GM18508 (cell line): ENCODE data around the gene LIME1.

Experiments
- ATAC-seq: cut with Tn5 transposase; IDR thresholded peaks from one replicate; pipeline ENCODE4 v1.9.1; 2021; ENCODE audit warnings: moderate number of reproducible peaks; ENCODE audit not compliant: insufficient read depth, unreplicated experiment

The LIME1 gene

GRCh38 chr20:63735859-63736718, at the start of gene LIME1:
Gene LIME1, plus strand, starts transcription at chr20:63736664. Its CDS starts 886 bp downstream, at chr20:63737550.
- no peak for ATAC-seq

DNA sequence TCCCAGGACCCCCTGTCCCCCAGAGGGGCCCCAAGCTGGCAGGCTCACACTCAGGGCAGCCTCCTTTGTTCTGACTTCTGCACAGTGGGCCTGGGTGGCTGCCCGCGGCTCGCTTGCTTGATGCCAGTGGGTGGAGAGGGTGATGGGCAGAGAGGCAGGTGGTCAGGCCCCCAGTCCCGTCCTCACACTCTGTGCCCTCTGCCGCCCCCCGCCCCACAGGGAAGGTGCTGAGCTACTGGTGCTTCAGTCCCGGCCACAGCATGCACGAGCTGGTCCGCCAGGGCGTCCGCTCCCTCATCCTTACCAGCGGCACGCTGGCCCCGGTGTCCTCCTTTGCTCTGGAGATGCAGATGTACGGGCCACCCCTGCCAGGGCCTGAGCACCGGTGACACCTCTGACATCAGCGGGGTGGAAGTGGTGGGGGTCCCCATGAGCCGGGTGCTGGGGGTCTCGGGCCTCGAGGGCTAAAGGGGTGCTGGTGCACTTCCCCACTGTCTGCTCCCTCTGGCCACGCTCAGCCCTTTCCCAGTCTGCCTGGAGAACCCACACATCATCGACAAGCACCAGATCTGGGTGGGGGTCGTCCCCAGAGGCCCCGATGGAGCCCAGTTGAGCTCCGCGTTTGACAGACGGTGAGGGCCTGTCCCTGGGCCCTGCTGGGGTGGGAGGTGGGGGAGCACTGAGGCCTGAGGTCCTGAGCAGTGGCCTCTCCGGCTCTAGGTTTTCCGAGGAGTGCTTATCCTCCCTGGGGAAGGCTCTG, 48.9 kb upstream of the LIME1 start:
- no peak for ATAC-seq

DNA sequence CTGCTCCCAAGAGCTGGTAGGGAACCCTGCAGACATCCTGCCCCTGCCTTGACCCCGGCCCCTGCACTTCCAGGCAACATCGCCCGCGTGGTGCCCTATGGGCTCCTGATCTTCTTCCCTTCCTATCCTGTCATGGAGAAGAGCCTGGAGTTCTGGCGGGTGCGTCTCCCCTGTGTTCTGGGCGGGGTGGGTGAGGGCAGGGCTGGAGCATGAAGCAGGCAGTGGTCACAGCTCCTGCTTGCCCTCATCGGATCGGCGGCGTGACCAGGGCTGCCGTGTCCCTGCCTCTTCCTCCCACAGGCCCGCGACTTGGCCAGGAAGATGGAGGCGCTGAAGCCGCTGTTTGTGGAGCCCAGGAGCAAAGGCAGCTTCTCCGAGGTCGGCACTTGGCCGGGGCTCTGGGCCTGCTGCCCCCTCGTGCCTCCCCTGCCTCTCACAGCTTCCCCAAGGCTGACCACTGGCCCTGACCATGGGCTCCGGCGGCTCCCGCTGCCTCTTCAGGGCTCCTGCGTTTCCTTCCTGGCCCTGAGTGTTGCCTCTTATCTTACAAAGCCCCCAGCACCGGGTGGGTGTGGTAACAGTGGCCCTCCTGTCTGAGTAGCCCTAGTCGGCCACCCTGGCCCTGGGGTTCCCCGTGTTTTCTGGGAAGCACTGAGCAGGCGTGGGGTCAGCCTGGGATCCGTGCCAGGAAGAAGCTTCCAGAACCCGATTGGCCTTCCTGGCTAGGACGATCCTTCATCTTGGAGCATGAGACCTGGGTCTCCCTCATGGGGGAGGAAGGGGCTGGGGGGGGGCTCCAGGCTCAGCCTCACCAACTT, 48.0 kb upstream of the LIME1 start:
- ATAC-seq, result no peak

- no peak for ATAC-seq
Observed at GRCh38 chr20:63689046-63690002, 47.1 kb upstream of the LIME1 start.

DNA sequence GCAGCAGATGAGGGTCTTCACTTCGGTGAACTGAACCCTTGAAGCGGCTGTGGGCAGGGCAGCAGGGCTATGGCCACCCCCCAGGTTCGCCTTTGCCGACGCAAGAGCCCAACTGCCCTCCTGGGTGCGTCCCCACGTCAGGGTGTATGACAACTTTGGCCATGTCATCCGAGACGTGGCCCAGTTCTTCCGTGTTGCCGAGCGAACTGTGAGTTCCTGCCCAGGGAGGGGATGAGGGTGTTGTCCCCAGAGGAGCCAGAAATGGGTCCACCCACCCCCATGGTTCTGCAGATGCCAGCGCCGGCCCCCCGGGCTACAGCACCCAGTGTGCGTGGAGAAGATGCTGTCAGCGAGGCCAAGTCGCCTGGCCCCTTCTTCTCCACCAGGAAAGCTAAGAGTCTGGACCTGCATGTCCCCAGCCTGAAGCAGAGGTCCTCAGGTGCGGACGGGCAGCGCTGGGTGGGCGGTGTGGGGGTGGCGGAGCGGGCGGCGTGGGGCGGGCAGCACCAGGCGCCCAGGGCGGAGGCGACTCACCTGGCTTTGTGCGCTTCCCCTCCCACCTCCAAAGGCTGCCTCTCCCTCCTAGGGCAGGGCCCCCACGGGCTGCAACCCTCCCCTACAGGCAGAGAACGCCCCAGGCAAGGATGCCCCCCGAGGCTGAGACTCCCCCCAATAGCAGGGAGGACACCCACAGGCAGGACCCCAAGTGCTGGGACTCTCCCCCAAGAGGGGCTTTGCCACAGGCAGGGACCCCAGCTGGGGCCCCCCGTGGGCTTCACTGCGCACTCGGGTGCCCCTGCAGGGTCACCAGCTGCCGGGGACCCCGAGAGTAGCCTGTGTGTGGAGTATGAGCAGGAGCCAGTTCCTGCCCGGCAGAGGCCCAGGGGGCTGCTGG, 46.2 kb upstream of the LIME1 start:
- ATAC-seq, result no peak

- ATAC-seq, result no peak
Observed at GRCh38 chr20:63690898-63691710, 45.4 kb upstream of the LIME1 start.

GRCh38 chr20:63691711-63692435, 44.6 kb upstream of the LIME1 start:
- ATAC-seq, result no peak

GRCh38 chr20:63692436-63693082, 43.9 kb upstream of the LIME1 start:
- no peak for ATAC-seq

DNA sequence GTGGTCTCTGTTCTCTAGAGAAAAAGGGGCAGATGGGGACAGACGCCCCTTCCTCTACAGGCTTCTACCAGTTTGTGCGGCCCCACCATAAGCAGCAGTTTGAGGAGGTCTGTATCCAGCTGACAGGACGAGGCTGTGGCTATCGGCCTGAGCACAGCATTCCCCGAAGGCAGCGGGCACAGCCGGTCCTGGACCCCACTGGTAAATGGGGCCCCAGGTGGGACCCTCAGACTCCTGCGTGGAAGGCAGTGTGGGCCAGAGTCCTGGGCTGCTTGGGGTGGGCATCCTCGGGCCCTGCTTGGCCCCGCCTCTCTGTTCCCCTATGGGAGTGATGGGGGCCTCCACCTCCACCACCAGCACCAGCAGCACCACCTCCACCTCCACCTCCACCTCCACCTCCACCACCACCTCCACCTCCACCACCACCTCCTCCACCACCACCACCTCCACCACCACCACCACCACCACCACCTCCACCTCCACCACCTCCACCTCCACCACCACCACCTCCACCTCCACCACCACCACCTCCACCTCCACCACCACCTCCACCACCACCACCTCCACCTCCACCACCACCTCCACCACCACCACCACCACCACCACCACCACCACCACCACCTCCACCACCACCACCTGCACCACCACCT, 43.3 kb upstream of the LIME1 start:
- no peak for ATAC-seq

DNA sequence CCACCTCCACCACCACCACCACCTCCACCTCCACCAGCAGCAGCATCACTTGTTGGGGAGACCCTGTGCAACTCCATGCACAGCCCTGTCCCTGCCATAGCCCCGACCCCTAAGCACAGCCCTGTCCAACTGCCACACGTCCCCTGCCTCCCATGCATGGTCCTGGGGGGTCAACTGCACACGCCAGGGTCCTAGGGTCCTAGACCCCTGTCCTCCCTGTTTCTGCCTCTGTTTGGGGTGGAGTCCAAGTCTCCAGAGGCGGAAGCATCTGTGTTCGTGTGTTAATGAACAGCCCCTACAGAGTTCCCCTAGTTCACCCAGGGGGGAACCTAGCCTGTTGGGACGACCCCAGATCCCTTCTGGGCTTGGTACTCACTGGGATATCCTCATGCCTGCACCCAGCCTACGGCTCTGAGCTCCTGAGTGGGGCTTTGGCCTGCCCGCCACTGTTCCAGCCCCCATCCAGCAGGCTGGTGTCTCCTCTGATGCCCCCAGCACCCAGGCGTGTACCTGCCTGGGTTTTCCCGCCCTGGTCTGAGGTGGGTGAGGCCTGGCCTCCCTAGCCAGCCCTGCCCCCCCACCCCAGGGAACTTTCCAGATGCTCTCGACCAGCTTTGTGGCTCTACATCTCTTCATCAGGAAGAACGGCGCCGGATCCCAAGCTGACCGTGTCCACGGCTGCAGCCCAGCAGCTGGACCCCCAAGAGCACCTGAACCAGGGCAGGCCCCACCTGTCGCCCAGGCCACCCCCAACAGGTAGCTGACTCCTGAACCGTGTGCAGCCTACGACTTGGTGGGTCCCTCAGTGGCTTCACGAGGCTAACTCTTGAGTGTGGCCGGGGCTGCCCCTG, 42.5 kb upstream of the LIME1 start:
- ATAC-seq, result no peak

DNA sequence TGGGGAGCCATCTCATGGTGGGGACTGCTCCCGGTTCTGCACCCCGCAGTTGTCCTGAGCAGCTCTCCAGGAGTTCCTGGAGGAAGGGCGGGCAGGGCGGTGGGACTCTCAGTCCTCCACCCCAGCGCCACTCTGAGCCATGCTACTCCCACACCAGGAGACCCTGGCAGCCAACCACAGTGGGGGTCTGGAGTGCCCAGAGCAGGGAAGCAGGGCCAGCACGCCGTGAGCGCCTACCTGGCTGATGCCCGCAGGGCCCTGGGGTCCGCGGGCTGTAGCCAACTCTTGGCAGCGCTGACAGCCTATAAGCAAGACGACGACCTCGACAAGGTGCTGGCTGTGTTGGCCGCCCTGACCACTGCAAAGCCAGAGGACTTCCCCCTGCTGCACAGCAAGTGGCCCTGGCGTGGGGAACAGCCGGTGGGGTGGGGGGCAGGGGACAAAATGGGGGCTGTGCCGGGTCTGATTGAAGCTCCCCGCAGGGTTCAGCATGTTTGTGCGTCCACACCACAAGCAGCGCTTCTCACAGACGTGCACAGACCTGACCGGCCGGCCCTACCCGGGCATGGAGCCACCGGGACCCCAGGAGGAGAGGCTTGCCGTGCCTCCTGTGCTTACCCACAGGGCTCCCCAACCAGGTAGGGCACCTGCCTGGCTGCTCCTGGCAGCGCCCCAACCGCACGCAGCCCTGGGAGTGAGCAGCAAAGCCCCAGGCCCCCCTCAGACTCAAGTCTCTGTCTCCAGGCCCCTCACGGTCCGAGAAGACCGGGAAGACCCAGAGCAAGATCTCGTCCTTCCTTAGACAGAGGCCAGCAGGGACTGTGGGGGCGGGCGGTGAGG, 41.7 kb upstream of the LIME1 start:
- ATAC-seq, result no peak

DNA sequence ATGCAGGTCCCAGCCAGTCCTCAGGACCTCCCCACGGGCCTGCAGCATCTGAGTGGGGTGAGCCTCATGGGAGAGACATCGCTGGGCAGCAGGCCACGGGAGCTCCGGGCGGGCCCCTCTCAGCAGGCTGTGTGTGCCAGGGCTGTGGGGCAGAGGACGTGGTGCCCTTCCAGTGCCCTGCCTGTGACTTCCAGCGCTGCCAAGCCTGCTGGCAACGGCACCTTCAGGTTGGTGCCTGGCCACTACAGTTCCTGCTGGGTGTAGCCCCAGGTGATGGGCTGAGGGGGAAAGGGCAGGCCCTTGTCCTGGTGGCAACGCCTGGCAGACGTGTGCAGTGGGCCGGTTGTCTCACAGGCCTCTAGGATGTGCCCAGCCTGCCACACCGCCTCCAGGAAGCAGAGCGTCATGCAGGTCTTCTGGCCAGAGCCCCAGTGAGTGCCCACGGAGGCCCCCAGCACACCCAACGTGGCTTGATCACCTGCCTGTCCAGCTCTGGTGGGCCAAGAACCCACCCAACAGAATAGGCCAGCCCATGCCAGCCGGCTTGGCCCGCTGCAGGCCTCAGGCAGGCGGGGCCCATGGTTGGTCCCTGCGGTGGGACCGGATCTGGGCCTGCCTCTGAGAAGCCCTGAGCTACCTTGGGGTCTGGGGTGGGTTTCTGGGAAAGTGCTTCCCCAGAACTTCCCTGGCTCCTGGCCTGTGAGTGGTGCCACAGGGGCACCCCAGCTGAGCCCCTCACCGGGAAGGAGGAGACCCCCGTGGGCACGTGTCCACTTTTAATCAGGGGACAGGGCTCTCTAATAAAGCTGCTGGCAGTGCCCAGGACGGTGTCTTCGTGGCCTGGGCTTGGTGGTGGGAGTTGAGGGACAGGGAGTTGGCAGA, 40.8 kb upstream of the LIME1 start:
- ATAC-seq, result no peak

GRCh38 chr20:63696306-63696627, 40.2 kb upstream of the LIME1 start:
- ATAC-seq, result no peak
